Amygdala (tissue), 56 donors: ENCODE results near the gene PPP1R12C.

Experiments
- DNase-seq, 56 donors: peaks; one replicate each; lab custom pipeline; 2025; lab: John Stamatoyannopoulos, UW

Gene PPP1R12C

GRCh38 chr19:55147545-55148251 is 30.3 kb upstream of the PPP1R12C start:
- DNase-seq, result no peak

GRCh38 chr19:55146705-55147273 is 29.4 kb upstream of the PPP1R12C start:
- no peak for DNase-seq

- peak in 1 of 56 donors; percentile 16 for DNase-seq
Measured at GRCh38 chr19:55146078-55146704, 28.8 kb upstream of the PPP1R12C start.

GRCh38 chr19:55145232-55145631 is 27.8 kb upstream of the PPP1R12C start:
- DNase-seq, result no peak

GRCh38 chr19:55141696-55142095 is 24.3 kb upstream of the PPP1R12C start:
- peak in 1 of 56 donors; percentile 2 for DNase-seq

GRCh38 chr19:55137915-55138314 is 20.5 kb upstream of the PPP1R12C start:
- DNase-seq, result peak in 3 of 56 donors; percentile 4 to 10 (median 5)

GRCh38 chr19:55136399-55137102 is 19.1 kb upstream of the PPP1R12C start:
- DNase-seq, result no peak

GRCh38 chr19:55134736-55135135 is 17.3 kb upstream of the PPP1R12C start:
- no peak for DNase-seq

- DNase-seq, result no peak
Measured at GRCh38 chr19:55133639-55134444, 16.4 kb upstream of the PPP1R12C start.

GRCh38 chr19:55132453-55133129 is 15.2 kb upstream of the PPP1R12C start:
- no peak for DNase-seq

- no peak for DNase-seq
Measured at GRCh38 chr19:55131421-55131820, 14.0 kb upstream of the PPP1R12C start.

- DNase-seq, result no peak
Measured at GRCh38 chr19:55119053-55119452, 1.6 kb upstream of the PPP1R12C start.

GRCh38 chr19:55118401-55118991 is 1.1 kb upstream of the PPP1R12C start:
- DNase-seq, result peak in 49 of 56 donors; percentile 5 to 74 (median 42)

- peak; percentile 72 to 100 (median 98) for DNase-seq
Measured at GRCh38 chr19:55117663-55118391, 390 bp upstream of the PPP1R12C start.

GRCh38 chr19:55116232-55116858 is 1.1 kb downstream of the PPP1R12C start:
- peak in 52 of 56 donors; percentile 14 to 80 (median 52) for DNase-seq

GRCh38 chr19:55115446-55116065 is 1.9 kb downstream of the PPP1R12C start:
- DNase-seq, result peak in 1 of 56 donors; percentile 91

GRCh38 chr19:55114566-55115145 is 2.8 kb downstream of the PPP1R12C start:
- no peak for DNase-seq
